ENCODE results near the gene NUDT22.

NUDT22 gene

GRCh38 chr11:64256300-64256699, 30.2 kb downstream of the NUDT22 start:
- no peak for DNase-seq (ENCODE audit: low spot score)

- no peak for DNase-seq (ENCODE audit: low spot score)
Observed at GRCh38 chr11:64258356-64258755, 32.3 kb downstream of the NUDT22 start.

- DNase-seq (ENCODE audit: low spot score), result no peak
Observed at GRCh38 chr11:64258946-64259532, 33.0 kb downstream of the NUDT22 start.

GRCh38 chr11:64259533-64260067, 33.5 kb downstream of the NUDT22 start:
- DNase-seq (ENCODE audit: low spot score), result no peak

GRCh38 chr11:64260147-64260708, 34.2 kb downstream of the NUDT22 start:
- DNase-seq (ENCODE audit: low spot score), result no peak

- DNase-seq (ENCODE audit: low spot score), result no peak
Observed at GRCh38 chr11:64261556-64262080, 35.5 kb downstream of the NUDT22 start.

GRCh38 chr11:64262271-64263002, 36.4 kb downstream of the NUDT22 start:
- DNase-seq (ENCODE audit: low spot score), result no peak

GRCh38 chr11:64263021-64263946, 37.2 kb downstream of the NUDT22 start:
- DNase-seq (ENCODE audit: low spot score), result peak; percentile 29

- no peak for DNase-seq (ENCODE audit: low spot score)
Observed at GRCh38 chr11:64263947-64264317, 37.9 kb downstream of the NUDT22 start.

GRCh38 chr11:64264371-64264852, 38.3 kb downstream of the NUDT22 start:
- no peak for DNase-seq (ENCODE audit: low spot score)

GRCh38 chr11:64265176-64266160, 39.4 kb downstream of the NUDT22 start:
- DNase-seq (ENCODE audit: low spot score), result no peak

GRCh38 chr11:64266339-64266738, 40.3 kb downstream of the NUDT22 start:
- no peak for DNase-seq (ENCODE audit: low spot score)

GRCh38 chr11:64267207-64267945, 41.3 kb downstream of the NUDT22 start:
- DNase-seq (ENCODE audit: low spot score), result no peak

- no peak for DNase-seq (ENCODE audit: low spot score)
Observed at GRCh38 chr11:64268025-64268892, 42.2 kb downstream of the NUDT22 start.

GRCh38 chr11:64268893-64269539, 42.9 kb downstream of the NUDT22 start:
- peak; percentile 77 for DNase-seq (ENCODE audit: low spot score)

- peak; percentile 100 for DNase-seq (ENCODE audit: low spot score)
Observed at GRCh38 chr11:64269540-64270220, 43.6 kb downstream of the NUDT22 start.

GRCh38 chr11:64275031-64275800, 49.1 kb downstream of the NUDT22 start:
- no peak for DNase-seq (ENCODE audit: low spot score)

All from kidney tubule cell (primary cell).